DMS 273 (cell line): ENCODE measurements around the gene MCF2L.
"Not testable (repeated sequence)": the region's sequence is repeated elsewhere in the genome, so short reads cannot be mapped to it uniquely, and the experiment has no call there.

ENCODE experiments used
- DNase-seq: peaks from one replicate; lab custom pipeline; 2025; ENCODE audit not compliant: unreplicated experiment; lab: John Stamatoyannopoulos, UW

The MCF2L gene

DNA sequence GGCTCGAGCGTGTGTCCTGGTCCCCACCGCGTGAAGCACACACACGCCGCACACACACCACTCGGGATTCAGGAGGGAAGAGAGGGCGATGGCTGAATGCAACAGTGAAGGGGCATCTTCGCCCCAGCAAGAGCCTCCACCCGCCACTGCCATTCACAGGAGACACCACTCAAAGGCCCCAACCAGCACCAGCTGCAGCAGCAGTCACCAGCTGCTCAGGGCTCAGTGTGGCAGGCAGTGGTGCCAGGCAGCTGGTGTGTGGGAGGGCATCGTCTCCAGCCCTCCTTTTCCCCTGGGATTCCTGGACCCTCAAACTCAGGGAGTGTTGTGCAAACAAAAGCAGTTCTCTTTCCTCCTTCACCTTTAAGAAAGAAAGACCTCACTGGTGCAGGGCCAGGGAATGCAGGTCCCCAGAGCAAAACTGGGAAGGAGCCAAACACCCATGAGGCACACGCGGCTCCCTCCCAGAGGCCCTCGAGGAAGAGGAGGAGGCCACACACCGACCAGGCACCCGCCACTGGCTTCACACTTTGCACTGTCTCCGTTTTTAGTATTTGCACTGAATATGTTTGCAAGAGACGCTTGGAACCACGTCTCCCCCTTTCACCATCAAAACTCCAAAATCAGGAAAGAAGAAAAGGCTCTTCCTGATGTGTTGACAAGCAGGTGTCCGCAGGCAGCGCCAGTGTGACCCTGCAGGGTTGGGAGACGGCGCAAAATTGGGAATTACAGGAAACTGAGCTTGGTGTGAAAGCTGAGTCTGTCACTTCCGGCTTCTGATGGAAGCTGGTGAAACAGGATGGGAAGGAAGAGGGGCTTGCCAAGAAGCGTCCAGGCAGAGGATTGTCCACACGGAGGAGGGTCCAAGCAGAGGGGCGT lies 110.1 kb downstream of the MCF2L start:
- peak; percentile 87 for DNase-seq

DNA sequence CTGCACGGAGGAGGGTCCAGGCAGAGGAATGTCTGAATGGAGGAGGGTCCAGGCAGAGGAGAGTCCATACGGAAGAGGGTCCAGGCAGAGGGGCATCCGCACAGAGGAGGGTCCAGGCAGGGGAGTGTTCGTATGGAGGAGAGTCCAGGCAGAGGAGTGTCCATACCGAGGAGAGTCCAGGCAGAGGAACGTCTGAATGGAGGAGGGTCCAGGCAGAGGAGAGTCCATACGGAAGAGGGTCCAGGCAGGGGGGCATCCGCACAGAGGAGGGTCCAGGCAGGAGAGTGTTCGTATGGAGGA lies 110.7 kb downstream of the MCF2L start:
- DNase-seq = not testable (repeated sequence)

GRCh38 chr13:113080361-113080831 lies 111.4 kb downstream of the MCF2L start:
- DNase-seq = peak; percentile 23

DNA sequence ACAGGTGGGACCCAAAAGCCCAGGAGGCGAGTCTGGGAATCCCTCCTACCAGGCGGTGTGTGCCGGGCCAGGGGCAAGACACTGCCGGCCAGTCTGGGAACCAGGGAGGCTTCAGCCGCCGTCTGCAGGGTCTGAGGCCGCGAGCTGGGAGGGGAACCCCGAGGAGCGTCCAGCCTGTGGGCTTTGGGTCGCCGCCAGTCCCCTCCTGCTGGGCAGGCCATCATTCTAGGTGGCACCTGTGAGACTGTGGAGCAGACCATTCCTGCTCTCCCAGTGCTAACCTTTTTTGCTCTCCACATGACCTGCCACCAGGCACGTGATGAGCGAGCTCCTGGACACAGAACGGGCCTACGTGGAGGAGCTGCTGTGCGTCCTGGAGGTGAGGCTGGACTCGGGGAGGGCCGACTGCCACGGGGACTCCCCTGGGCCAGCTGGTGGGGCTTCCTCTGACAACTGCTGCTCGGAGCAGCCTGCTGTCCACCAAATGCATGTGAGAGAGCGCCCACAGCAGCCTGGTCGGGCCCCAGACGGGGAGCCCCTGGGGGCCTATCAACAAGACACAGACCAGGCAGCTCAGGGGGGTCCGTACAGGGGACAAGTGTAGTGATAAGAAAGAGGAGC lies 112.0 kb downstream of the MCF2L start:
- DNase-seq = no peak

- DNase-seq = no peak
Observed at GRCh38 chr13:113082198-113083021, 113.4 kb downstream of the MCF2L start.

DNA sequence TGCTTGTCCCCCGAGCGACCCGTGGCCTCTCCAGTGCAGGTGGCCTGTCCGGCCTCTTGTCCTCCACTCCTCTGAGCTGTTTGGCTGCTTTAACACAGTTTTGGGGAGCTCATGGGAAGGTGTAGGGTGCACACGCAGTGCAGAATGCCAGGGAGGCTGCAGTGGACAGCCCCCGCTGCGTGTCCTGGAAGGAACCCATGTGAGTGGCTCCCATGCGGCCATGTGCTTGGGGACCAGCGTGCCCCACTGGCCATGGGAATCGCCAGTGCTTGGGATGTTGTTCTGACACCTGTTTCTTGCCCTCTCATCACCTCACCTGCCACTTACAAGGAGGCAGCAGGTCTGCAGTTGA lies 114.0 kb downstream of the MCF2L start:
- DNase-seq = no peak

DNA sequence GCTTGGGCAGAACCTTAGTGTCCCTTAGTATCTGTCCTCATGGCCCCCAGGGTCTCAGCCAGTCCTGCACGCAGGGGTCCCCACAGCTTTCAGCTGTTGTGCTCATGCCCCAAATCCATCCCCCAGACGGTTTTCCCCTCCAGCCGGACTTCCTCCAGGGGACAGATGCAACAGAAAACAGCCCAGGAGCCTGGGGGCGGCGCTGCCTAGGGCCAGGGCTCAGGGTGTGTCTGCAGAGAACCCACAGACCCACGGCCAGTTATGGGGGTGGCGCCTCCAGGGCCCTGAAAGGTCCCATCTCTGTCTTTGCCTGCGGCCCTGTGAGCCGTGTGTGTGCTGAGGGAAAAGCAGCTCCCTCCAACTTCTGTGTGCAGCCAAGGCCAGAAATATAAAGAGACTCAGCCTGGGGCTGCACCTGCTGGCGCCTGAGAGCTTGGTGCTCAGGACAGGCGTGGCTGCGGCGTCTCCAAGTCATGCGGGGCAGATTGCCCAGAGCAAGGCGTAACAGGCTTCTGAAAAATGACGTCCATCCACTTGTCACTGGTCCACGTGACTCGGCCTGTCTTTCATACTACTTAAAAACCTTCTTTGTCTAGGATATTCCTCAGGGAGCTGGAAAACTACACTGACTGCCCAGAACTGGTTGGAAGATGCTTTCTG lies 114.5 kb downstream of the MCF2L start:
- DNase-seq = peak; percentile 81

DNA sequence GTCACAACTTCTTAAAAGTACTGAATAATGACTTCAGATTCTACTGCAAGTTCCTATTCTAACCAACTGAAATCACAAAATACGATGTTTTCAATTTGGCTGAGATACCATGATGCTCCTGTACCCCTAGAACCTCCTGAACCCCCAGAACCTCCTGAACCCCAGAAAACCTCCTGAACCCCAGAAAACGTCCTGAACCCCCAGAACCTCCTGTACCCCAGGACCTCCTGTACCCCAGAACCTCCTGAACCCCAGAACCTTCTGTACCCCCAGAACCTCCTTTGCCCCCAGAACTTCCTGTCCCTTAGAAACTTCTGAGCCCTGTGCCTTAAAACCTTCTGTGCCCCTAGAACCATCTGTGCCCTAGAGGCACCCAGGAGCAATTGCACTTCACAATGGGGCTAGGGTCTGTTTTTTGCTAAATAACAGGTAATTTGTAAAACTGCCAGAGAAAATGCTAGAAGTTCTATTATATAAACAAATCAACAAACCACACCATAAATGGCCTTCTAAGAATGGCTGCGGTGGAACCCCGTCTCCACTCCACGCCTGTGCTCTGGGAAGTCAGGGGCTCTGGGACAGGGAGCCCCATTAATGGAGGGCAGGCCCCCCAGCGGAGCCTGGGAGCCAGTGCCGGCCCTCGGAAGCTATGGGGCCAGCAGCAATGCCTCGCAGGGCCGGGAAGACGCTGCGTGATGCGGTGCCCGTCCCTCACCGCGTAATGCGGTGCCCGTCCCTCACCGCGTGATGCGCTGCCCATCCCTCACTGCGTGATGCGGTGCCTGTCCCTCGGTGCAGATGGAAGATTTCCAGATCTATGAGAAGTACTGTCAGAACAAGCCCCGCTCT lies 115.3 kb downstream of the MCF2L start:
- peak; percentile 38 for DNase-seq

DNA sequence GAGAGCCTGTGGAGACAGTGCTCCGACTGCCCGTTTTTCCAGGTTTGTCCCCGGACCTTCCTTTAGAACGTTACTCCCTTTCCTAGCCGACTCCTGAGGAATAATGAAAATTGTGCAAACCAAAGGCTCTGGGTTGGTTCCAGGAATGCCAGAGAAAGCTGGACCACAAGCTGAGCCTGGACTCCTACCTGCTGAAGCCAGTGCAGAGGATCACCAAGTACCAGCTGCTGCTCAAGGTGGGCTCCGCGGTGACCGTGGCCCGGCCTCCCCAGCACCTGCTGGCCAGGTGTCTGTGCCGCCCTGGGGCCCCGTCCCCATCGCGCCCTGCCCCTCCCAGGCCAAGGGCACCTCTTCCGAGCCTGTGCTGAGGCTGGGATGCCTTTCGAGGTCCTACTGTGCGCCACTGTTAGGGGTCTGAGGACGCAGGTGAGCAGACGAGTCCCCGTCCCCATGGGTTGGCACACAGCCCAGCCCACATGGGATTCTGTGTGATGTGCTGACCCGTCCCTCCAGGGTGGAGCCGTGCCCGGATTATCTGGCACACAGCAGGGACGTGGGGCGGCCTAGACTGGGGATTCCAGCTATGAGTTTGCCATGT lies 116.0 kb downstream of the MCF2L start:
- DNase-seq = no peak

DNA sequence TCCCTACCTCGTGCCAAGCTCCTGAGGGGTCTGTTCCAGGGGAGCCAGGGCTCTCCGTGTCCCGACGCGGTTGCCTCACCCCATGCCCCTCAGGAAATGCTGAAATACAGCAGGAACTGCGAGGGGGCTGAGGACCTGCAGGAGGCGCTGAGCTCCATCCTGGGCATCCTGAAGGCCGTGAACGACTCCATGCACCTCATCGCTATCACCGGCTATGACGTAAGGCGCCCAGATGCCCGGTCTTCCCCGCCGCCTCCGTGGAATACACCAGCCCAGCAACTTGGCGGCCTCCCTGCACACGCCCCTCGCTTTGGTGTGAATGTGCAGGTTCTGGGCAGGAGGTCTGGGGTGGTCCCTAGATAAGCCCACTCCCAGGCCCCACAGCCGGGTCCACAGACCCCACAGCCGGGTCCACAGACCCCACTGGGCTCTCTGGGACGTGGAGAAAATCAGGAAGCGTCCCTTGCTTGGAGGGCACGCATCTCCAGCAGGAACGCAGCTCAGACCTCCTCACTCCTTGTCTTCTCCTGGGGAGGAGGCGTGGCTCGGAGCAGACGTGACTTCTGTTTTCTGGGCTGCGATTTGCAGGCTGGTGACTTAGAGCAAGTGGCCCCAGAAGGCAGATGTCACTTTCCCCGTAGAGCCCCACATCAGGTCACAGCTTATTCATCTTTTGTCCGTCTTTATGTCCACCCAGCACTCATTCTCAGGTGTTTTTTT lies 117.2 kb downstream of the MCF2L start:
- peak; percentile 71 for DNase-seq

GRCh38 chr13:113086991-113087922 lies 118.2 kb downstream of the MCF2L start:
- DNase-seq = no peak

DNA sequence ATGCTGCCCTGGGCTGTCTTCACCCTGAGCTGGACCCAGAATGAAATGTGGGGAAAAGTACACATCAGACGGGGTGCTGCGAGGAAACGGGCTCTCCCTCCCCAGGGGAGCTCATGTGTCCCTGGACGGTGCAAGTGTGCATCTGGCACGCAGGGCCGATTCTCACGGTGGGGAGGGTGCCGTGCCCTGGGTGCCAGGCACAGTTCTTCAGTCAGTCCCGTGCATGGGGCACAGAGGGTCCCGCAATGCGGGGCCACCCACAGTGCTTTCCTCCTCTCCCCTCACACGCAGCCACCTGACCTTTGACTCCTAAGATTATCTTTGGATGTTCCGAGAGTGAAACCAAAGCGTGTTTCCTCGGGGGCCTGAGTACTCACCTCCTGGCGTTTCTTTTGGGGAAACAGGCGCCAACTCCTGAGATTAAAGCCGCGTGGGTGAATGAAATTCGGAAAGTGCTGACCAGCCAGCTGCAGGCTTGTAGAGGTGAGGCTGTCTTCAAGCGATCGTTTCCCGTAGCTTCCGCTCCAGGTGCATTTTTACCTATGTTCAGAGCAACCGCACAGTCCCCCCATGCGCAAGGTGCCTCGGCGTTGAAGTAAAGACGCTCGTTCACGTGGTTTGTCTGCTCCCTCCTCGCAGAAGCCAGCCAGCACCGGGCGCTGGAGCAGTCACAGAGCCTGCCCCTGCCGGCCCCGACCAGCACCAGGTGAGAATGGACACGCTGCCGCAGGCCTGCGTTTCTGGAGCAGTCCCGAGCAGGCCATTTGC lies 119.1 kb downstream of the MCF2L start:
- DNase-seq = no peak

DNA sequence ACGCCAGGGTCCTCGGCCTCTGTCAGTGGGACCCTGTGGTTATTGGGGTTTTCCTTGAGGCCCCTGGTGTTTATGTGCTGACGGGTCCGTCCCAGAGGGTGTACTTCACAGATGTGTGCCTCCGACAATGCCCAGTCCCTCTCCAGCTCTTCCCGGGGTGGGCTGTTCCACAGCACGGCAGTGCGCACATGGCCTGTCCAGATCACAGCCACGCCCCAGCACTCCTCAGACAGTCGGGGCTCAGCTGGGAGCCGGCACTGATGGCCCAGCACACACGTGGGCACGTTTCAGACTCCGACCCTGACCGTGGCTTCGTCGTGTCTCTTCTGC lies 119.6 kb downstream of the MCF2L start:
- no peak for DNase-seq

- DNase-seq = no peak
Observed at GRCh38 chr13:113089693-113090414, 120.8 kb downstream of the MCF2L start.

GRCh38 chr13:113090415-113090770 lies 121.4 kb downstream of the MCF2L start:
- no peak for DNase-seq

DNA sequence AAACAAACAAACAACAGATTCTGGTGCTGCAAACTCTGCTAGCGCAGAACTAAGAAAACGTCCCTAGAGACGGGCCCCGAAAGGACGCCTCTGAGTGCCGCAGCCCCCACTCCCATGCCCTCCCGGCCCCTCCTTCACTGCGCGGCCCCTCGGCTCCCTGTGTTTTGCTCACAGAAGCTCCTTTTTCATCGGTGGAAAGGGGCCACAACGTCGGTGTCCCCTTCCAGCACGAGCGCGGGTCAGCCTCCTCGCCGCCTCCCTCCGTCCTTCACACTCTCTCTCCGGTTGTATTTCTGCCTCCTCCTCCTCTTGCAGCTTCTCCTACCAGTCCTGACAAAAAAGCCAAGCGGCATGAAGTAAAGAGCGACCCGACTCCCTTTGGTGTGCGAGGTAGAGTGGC lies 121.8 kb downstream of the MCF2L start:
- no peak for DNase-seq

GRCh38 chr13:113091211-113091771 lies 122.3 kb downstream of the MCF2L start:
- DNase-seq = no peak
